HEK293 (cell line): ENCODE measurements around the gene PNLIPRP1.

Source experiments
- GLIS1 ChIP-seq: fragments of 450-650 bp; formaldehyde crosslinking; IDR thresholded peaks from 2 replicates; pipeline ENCODE4 v1.5.1; 2016; ENCODE audit warnings: missing biosample characterization, missing genetic modification characterization
- ZNF184 ChIP-seq: fragments of 450-650 bp; IDR thresholded peaks from 2 replicates; pipeline ENCODE4 v1.5.1; 2018; ENCODE audit warnings: missing biosample characterization, mild to moderate bottlenecking, missing genetic modification characterization
- ZNF23 ChIP-seq: fragments of 450-650 bp; formaldehyde crosslinking; IDR thresholded peaks from 2 replicates; pipeline ENCODE4 v1.5.1; 2016; ENCODE audit warnings: missing biosample characterization, missing genetic modification characterization, borderline replicate concordance
- ZNF416 ChIP-seq: fragments of 450-650 bp; formaldehyde crosslinking; IDR thresholded peaks from 2 replicates; pipeline ENCODE4 v1.5.1; 2016; ENCODE audit warnings: missing biosample characterization, missing genetic modification characterization
- ZNF658 ChIP-seq: fragments of 450-650 bp; formaldehyde crosslinking; IDR thresholded peaks from 2 replicates; pipeline ENCODE4; 2016; ENCODE audit warnings: missing biosample characterization, missing genetic modification characterization
- TF ChIP-seq, protein P1 (sequence below): fragments of 450-650 bp; formaldehyde crosslinking; IDR thresholded peaks from 2 replicates; pipeline ENCODE4 v1.5.1; 2016; ENCODE audit warnings: missing biosample characterization, missing genetic modification characterization, low read depth
- TF ChIP-seq, protein P2 (sequence below): fragments of 450-650 bp; formaldehyde crosslinking; optimal IDR thresholded peaks from 2 replicates; pipeline ENCODE3; 2016; ENCODE audit warnings: missing biosample characterization, mild to moderate bottlenecking, missing genetic modification characterization
- TF ChIP-seq, protein P3 (sequence below): fragments of 450-650 bp; formaldehyde crosslinking; IDR thresholded peaks from 2 replicates; pipeline ENCODE4 v1.5.1; 2016; ENCODE audit warnings: missing biosample characterization, missing genetic modification characterization
- TF ChIP-seq, protein P4 (sequence below): fragments of 450-650 bp; formaldehyde crosslinking; IDR thresholded peaks from 2 replicates; pipeline ENCODE4 v1.5.1; 2016; ENCODE audit warnings: missing biosample characterization, missing genetic modification characterization

DNA sequence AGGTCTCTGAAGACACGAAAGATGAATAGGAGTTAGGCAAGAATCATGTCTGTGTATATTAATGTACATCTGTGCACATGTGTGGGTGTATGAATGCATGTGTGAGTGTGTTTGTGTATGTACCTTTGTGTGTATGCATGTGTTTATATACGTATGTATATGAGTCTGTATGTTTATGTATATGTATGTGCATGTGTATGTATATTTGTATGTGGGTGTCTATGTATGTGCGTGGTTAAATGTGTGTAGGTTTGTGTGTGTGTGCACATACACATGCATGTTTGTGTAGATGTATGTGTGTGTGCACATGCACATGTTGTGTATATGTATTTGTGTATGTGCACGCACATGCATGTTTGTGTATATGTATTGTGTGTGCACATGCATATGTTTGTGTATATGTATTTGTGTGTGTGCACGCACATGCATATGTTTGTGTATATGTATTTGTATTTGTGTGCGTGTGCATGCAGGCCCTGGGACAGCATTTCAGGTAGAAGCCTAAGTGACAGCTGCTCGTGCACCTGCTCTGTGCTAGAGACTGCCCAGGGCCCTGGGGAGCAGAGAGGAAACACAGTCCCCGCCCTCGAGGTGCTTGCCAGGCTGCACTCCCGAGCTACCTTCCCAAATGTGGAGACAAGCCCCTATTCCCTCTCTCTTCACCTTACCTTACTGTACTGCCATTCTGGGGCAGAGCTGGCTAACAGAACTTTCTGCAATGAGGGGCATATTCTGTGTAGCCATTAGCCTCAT is 12.1 kb downstream of the PNLIPRP1 start:
- TF ChIP-seq, protein P1, sequence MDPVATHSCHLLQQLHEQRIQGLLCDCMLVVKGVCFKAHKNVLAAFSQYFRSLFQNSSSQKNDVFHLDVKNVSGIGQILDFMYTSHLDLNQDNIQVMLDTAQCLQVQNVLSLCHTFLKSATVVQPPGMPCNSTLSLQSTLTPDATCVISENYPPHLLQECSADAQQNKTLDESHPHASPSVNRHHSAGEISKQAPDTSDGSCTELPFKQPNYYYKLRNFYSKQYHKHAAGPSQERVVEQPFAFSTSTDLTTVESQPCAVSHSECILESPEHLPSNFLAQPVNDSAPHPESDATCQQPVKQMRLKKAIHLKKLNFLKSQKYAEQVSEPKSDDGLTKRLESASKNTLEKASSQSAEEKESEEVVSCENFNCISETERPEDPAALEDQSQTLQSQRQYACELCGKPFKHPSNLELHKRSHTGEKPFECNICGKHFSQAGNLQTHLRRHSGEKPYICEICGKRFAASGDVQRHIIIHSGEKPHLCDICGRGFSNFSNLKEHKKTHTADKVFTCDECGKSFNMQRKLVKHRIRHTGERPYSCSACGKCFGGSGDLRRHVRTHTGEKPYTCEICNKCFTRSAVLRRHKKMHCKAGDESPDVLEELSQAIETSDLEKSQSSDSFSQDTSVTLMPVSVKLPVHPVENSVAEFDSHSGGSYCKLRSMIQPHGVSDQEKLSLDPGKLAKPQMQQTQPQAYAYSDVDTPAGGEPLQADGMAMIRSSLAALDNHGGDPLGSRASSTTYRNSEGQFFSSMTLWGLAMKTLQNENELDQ, result no peak
- TF ChIP-seq, protein P2, sequence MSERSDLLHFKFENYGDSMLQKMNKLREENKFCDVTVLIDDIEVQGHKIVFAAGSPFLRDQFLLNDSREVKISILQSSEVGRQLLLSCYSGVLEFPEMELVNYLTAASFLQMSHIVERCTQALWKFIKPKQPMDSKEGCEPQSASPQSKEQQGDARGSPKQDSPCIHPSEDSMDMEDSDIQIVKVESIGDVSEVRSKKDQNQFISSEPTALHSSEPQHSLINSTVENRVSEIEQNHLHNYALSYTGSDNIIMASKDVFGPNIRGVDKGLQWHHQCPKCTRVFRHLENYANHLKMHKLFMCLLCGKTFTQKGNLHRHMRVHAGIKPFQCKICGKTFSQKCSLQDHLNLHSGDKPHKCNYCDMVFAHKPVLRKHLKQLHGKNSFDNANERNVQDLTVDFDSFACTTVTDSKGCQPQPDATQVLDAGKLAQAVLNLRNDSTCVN (tag by site-specific recombination), result no peak
- no peak for TF ChIP-seq ZNF416
- no peak for TF ChIP-seq ZNF23 (tag by site-specific recombination)
- TF ChIP-seq, protein P3, sequence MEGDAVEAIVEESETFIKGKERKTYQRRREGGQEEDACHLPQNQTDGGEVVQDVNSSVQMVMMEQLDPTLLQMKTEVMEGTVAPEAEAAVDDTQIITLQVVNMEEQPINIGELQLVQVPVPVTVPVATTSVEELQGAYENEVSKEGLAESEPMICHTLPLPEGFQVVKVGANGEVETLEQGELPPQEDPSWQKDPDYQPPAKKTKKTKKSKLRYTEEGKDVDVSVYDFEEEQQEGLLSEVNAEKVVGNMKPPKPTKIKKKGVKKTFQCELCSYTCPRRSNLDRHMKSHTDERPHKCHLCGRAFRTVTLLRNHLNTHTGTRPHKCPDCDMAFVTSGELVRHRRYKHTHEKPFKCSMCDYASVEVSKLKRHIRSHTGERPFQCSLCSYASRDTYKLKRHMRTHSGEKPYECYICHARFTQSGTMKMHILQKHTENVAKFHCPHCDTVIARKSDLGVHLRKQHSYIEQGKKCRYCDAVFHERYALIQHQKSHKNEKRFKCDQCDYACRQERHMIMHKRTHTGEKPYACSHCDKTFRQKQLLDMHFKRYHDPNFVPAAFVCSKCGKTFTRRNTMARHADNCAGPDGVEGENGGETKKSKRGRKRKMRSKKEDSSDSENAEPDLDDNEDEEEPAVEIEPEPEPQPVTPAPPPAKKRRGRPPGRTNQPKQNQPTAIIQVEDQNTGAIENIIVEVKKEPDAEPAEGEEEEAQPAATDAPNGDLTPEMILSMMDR (tag by site-specific recombination), result no peak
- TF ChIP-seq ZNF184 (tag by site-specific recombination), result no peak
- TF ChIP-seq, protein P4, sequence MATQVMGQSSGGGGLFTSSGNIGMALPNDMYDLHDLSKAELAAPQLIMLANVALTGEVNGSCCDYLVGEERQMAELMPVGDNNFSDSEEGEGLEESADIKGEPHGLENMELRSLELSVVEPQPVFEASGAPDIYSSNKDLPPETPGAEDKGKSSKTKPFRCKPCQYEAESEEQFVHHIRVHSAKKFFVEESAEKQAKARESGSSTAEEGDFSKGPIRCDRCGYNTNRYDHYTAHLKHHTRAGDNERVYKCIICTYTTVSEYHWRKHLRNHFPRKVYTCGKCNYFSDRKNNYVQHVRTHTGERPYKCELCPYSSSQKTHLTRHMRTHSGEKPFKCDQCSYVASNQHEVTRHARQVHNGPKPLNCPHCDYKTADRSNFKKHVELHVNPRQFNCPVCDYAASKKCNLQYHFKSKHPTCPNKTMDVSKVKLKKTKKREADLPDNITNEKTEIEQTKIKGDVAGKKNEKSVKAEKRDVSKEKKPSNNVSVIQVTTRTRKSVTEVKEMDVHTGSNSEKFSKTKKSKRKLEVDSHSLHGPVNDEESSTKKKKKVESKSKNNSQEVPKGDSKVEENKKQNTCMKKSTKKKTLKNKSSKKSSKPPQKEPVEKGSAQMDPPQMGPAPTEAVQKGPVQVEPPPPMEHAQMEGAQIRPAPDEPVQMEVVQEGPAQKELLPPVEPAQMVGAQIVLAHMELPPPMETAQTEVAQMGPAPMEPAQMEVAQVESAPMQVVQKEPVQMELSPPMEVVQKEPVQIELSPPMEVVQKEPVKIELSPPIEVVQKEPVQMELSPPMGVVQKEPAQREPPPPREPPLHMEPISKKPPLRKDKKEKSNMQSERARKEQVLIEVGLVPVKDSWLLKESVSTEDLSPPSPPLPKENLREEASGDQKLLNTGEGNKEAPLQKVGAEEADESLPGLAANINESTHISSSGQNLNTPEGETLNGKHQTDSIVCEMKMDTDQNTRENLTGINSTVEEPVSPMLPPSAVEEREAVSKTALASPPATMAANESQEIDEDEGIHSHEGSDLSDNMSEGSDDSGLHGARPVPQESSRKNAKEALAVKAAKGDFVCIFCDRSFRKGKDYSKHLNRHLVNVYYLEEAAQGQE (tag by site-specific recombination), result no peak
- TF ChIP-seq GLIS1, result no peak
- TF ChIP-seq ZNF658 (tag by site-specific recombination), result no peak
